Embryonic facial prominence (tissue), 1 donor: ENCODE results near the gene GPR173.

Source experiments
- DNase-seq: peaks from one replicate; pipeline ENCODE4 v3.0.0-alpha.2; 2016; ENCODE audit errors: extremely low spot score

GPR173 gene, protein sequence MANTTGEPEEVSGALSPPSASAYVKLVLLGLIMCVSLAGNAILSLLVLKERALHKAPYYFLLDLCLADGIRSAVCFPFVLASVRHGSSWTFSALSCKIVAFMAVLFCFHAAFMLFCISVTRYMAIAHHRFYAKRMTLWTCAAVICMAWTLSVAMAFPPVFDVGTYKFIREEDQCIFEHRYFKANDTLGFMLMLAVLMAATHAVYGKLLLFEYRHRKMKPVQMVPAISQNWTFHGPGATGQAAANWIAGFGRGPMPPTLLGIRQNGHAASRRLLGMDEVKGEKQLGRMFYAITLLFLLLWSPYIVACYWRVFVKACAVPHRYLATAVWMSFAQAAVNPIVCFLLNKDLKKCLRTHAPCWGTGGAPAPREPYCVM

DNA sequence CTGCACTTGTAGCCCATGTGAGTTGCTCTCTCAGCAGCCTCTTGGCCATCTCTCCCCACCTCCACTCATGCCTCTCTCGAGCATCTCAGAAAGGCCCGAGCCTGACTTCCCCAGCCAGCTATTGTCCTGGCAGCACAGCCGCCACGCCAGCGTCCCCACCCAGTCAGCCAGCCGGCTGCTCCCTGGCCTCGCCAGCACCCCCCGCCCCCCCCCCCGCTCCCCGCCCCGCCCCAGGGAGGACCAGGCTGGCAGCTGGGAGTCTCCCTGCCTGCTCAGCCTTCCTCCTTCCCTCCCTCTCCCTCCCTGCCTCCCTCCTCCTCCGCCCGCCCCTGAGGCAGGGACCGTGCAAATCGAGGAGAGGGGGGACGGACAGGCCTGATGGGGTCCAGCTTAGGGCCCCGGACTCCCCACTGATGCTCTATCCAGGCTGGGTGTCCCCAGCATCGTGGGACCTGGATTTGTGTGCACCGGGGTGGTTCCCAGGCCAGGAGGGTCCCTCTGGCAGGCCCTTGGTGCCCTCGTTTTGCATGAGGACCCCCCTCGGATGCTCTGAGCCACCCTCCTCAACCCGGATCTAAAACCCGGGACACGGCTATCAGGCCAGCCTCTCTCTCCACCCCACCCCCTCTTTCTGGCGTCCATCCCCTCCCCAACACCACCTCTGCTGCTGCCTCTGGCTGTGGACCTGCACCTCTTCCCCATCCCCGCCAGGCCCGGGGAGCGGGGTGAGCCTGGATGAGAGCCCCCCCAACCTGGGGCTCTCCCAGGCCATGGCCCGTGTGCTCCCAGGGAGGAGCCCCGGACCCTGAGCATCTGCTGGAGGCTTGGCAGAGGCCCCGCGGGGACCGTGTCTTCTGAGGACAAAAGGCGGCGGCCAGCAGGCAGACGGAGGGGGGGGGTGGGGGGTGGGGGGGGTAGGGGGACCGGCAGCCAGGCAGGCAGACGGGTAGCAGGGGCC lies at the start of gene GPR173:
GPR173 (plus strand) TSS at position 621 of the 958 bp plus-strand sequence. CDS start 27,833 bp downstream, outside the sequence.
- DNase-seq, result peak; percentile 7

DNA sequence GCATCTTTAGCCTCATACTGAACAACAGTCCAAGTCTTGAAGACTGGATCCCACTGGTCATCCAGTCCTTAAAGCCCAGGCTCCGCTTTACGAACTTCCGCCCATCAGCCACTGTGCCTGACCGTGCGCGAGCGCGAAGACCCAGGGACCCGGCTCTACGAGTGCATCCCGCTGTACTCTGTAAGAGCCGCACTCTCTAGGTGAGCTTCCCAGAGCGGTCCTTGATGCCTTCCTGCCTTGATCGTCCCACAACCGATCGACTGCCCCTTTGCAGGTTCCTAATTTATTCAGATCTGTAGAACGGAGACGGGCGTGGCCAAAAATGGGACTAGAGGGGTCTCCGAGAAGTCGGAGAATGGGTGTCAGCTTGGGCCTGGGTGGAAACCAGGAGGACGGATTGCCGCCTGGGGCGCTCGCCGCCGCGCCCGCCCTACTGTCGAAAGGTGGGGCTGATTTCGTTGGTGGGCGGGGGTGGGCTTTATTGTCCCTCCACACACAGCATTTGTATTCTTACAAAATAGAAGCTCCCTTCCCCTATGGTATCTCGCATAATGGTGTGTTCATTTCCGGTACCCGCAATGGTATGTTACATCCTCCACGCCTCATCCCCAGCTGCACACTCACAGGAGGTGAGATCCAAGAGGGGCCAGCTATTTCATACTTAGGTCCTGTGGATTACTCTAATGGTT lies 48.0 kb upstream of the GPR173 start:
- DNase-seq, result no peak

DNA sequence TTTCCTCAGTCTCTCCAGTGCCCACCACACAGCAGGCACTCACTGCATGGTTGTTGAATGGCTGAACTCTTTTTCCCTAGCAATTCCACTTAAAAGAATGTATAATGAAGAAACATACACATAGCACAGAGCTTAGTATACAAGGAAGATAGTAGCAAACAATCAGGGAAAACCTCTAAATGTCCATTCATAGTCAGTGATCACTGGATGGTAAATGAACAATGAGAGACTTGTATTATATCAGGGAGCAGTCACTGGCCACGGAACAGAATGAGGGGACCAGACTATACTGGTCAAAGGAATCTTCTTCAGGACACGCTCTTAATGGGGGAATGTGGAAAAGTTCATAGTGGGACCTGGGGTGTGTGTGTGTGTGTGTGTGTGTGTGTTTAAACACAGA lies 46.6 kb upstream of the GPR173 start:
- no peak for DNase-seq

DNA sequence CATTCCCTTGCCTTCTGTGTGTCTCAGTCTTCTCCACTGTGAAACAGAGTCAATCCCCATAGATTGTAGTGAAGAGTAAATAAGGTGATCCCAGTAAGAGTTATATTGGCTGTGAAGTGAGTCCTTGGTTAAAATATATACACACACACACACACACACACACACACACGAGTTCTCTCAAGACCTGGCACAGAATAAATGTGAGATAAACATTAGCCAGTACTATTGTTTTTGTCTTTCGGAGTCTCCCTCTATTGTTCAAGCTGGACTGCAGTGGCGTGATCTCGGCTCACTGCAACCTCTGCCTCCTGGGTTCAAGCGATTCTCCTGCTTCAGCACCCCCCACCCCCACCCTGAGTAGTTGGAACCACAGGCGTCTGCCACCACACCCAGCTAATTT lies 45.5 kb upstream of the GPR173 start:
- no peak for DNase-seq

DNA sequence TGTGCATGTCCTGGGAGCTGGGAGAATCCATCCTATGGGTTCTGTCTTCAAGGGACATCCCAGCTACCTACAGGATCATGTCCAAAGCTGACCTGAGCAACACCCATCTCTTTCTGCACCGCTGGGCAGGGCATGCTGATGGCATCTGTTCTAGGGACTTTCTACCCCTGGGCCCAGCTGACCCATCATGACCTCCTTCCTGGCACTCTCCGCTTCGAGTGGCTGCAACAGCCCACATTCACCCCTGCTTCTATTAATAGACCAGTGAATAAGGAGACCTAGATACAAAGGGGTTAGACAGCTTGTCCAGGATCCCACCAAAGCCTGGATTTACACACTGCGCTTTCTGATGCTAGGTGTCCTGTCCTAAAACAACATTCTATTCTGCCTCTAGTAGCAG lies 44.6 kb upstream of the GPR173 start:
- no peak for DNase-seq

DNA sequence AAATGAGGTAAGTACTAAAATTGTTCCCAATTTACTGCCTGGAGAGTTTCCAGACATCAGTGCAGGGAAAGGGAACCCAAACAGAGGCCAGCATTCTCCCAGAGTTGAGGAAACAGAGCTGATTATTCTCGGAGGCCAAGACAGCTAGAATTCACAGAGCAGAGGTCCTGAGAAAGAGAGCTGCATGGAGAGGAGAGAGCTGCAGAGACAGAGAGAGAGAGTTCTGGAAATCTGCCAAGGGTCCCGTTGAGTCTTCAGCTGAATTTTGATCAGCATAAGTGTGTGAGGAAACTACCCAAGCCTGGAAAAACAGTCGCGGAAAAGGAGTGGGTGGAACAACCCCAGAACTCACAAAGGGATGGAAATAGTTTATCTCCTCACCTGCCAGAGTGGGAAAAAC lies 43.8 kb upstream of the GPR173 start:
- no peak for DNase-seq

DNA sequence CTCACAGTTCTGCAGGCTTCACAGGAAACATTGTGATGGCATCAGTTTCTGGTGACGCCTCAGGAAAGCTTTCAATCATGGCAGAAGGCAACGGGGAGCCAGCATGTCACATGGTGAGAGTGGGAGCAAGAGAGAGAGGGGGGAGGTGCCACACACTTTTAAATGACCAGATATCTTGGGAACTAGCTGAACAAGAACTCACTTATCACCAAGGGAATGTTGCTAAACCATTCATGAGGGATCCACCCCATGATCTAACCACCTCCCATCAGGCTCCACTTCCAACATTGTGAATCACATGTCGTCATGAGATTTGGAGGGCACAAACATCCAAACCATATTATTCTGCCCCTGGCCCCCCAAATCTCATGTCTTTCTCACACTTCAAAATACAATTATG lies 43.3 kb upstream of the GPR173 start:
- no peak for DNase-seq

DNA sequence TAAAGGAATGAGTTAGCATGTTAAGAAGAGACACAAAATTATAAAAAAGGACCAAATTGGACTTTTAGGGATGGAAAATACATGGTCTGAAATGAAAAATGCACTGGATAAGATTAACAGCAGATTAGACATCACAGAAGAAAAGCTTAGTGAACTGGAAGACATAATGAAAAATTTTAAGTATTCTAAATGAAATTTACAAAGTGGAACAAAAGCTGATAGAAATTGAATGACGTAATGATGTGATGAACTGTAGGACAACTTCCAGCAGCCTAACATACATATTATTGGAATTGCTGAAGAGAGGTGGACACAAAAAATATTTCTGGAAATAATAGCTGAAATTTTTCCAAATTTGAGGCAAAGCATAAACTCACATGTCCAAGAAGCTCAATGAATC lies 39.6 kb upstream of the GPR173 start:
- DNase-seq, result no peak

DNA sequence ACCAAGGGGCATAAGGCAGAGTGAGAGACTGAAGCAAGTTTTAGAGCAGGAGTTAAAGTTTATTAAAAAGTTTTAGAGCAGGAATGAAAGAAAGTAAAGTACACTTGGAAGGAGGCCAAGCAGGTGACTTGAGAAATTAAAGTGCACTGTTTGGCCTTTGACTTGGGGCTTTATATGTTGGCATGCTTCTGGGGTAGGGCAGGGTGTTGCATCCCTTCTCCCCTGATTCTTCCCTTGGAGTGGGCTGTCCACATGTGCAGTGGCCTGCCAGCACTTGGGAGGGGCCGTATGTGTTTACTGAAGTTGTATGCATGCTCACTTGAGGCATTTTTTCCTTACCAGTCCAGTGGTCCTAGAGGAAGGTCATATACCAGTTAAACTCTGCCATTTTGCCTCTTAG lies 35.3 kb upstream of the GPR173 start:
- DNase-seq, result no peak

DNA sequence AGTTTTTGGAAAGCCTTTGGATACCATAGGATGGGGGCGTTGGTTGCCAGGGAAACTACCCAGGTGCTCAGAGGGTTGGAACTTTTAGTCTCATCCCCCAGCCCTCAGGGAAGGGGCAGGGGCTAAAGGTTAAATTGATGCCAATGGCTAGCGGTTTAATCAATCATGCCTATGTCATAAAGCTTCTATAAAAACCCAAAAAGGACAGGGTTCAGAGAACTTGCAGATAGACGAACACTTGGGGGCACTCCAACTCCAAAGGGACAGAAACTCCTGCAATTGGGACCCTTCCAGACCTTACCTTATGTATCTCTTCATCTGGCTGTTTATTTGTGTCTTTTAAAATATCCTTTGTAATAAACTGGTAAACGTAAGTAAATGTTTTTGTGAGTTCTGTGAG lies 30.0 kb upstream of the GPR173 start:
- DNase-seq, result no peak

DNA sequence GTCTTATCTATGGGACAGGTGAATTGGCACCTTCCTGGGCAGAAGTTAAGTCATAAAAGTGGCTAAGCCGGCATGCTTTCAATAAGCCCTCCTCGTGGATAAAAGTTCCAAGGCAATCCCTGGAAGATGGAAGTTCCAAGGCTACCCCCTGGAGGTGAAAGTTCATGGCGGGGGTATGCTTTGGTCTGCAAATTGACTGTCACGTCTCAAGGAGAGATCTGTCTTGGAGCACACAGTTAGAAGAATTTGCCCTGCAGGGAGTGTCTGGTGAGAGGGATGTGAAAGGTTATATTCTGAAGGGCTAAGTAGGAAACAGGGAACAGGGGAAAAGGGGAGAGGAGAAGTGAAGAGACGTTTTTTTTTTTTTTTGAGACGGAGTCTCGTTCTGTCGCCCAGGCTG lies 26.2 kb upstream of the GPR173 start:
- DNase-seq, result no peak

DNA sequence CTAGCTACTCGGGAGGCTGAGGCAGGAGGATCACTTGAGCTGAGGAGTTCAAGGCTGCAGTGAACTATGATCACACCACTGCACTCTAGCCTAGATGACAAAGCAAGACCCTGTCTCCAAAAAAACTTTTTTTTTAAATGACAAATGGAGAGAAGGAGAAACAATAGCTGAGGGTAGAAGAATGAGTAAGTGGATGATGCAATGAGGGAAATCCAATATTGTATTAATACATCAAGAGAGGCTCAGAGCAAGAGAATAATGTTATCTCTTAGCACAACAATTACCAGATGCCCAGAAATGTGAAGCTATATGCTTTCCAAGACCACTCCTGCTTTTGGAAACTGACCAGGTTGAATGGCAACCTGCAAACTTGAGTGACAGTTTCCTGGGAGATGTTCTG lies 19.9 kb upstream of the GPR173 start:
- DNase-seq, result no peak

DNA sequence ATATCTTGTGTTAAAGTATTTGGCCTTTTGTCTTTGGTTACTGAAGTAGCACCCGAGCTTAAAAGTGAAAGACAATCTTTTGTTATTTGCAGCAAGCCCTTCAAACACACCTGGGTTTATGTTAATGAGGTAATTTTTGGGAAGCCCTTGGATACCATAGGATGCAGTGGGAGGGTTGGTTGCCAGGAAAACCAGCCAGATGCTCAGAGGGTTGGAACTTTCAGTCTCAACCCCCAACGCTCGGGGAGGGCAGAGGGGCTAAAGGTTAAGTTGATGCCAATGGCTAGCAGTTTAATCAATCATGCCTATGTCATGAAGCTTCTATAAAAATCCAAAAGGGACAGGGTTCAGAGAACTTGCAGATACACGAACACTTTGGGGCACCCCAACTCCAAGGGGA lies 17.2 kb upstream of the GPR173 start:
- no peak for DNase-seq

DNA sequence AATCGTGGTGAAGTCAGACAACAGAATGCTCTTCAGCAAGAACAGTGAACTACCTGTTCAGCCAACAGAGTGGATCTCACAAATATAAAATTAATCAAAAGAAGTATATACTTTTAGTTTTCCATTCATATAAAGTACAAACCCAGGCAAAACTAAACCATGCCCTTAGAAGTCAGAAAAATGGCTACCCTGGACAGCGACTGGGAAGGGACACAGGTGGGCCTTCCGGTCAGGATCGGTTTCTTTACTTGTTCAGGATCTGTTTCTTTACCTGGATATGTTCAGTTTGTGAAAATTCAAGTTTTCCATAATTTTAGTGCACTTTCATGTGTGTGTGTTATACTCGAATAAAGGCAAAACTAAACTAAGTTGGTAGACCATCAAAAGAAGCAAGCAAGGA lies 12.4 kb upstream of the GPR173 start:
- DNase-seq, result no peak

DNA sequence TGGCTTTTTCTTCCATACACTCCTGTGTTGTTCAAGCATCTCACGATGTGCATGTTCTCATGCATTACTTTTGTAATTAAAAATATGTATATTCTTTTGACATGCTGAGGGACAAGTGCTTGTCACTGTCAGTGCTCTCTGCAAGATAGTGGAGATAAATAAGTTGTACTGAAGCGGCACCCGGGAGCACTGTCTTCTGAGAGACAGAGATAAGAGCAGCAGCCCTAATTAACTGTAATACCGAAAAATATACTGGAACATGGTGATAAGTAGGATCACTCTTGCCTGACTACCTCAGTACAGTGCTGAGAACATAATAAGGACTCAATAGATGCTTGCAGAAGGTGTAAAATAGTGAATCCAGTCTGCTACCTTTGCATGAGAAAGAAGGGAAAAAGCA lies 9.4 kb upstream of the GPR173 start:
- no peak for DNase-seq

DNA sequence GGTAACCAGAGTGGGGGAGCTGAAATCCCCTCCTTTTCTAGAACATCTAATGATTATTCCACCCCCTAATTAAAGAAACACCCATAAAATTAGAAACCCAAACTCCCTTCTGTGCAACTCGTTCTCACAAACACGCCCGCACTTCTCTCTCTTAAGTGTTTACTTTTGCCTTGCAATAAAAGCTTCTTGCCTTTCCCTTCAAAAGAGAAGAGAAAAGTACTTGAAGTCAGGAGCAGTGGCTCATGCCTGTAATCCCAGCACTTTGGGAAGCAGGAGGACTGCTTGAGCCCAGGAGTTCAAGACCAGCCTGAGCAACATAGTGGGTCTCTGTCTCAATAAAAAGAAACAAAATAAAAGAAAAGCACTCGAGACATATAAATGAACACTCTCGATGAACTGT lies 3.6 kb upstream of the GPR173 start:
- DNase-seq, result no peak

DNA sequence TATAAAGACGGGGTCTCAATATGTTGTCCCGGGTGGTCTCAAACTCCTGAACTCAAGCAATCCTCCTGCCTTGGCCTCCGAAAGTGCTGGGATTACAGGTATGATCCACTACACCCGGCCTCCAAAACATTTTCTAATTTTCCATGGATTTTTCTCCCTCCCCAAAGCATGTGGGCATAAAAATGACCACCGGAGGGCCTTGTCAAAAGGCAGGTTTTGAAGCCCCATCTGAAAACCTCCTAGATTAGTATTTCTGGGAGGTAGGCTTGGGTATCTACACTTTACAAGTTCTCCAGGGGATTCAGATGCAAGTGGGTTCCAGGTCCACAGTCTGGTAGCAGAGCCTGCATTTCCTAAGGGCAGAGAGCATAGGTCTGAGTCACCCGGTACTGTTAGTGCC lies 1.4 kb upstream of the GPR173 start:
- DNase-seq, result no peak

DNA sequence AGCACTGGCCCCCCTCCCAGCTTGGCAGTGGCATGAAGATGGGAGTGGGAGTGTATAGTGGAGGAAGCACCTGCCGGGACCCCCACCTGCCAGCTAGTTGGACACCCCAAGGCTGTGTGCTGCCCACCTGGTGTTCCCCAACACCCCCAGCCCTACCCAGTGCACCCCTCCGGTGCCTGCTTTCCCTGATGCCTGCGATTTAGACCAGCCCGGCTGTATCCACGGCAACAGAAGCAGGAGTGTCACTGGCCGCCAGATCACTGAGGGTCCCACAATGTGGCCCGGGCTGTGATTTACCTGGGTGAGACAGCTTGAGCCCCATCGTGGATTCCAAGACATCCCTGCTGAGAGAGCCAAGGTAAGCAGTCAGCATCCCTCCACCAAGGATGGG lies 533 bp downstream of the GPR173 start:
- DNase-seq, result no peak

DNA sequence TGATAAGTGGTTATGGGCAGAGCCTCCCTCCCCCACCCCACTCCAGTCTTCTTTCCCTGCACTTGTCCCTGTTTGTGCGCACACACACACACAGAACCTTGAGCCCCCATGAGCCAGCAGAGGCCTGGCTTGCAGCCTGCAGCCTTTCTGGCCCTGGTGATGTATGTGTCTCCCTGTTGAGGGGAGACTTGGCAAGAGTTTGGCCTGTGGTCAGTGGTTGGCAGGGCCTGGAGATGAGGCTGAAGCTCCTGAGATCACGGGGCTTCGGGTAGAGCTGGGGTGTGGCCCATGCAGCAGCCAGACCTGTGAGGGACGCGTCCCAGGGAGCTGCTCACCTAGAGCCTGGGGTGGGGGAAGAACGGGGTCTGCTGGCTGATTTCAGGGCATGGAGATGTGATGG lies 2.3 kb downstream of the GPR173 start:
- no peak for DNase-seq

DNA sequence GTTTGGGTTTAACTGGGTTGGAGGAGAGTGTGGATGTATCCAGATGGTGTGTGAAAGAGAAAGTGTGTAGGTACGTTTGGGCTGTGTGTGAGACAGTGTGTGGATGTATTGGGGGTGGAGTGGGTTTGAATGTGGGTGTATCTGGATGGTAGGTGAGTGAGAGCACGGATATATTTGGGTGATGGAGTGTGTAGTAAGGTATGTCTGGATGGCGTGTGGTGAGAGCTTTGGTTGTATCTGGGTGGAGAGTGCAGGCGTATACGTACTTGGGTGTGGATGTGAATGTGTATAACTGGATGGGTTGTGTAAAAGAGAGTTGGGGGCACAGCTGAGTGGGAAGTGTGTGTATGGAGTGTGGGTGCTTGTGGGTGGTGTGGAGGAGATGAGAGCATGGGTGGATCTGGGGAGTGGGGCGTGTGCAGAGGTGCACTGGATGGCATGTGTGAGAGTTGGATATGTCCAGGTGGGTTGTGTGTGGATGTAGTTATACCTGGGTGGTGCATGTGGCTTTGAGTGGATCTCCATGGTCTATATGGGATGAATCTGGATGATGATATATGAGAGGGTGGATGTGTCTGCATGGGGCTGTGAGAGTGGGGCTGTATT lies 6.8 kb downstream of the GPR173 start:
- DNase-seq, result no peak

DNA sequence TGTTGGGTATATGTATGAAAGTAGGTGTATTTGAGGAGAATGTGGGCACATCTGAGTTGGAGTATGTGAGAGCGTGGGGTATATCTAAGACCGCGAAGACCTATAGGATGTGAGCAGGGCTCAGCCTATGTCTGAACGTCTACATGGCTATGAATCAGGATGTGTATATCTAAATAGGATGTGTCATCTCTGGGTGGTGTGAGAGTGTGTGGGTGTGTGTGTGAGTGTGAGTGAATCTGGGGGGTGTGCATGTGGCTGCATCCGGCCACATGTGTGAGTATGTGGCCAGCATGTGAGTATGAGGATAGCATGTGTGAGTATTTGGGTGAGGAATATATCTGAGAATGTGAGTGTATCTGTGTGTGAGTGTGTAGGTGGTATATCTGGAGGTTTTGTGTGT lies 7.7 kb downstream of the GPR173 start:
- DNase-seq, result no peak

DNA sequence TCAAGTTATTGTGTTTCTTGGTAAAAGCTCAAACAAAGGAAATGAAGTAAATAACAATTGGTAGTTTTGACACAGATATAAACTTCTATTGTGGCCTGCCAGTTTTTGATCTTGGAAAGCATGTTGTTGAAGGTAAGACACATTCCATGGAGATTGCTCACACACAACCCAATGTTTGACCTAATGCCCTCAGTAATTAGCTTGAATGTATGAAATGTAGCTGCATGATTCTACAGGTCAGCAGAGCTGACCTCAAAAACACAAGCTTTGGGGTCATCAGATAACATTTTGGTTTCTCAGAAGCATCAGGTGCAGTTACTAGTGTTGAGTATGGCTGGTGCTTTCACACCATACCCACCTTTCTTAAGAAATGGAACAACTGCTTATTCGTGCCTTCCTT lies 16.5 kb downstream of the GPR173 start:
- no peak for DNase-seq
